Posterior cingulate gyrus (tissue), 11 donors: Measurements from ENCODE around the gene RIPOR3.
"Not testable (repeated sequence)": the region's sequence is repeated elsewhere in the genome, so short reads cannot be mapped to it uniquely, and the experiment has no call there.

ENCODE experiments used
- DNase-seq, 10 donors: peaks; one replicate each; pipeline versions ENCODE4 v3.0.0 to v3.0.0-alpha.2; 2020 to 2021; ENCODE audit warnings: mixed read lengths in 3 of 10
- intact Hi-C: fragments of 100-400 bp; cut with DNase I; formaldehyde crosslinking; loops from one replicate; pipeline ENCODE4 v1.15.1; 2023

RIPOR3 gene

GRCh38 chr20:50636601-50637540, 54.5 kb downstream of the RIPOR3 start:
- intact Hi-C loops: no loop called here
- DNase-seq: peak in 2 of 10 donors; percentile 45 to 77

GRCh38 chr20:50635676-50636600, 55.4 kb downstream of the RIPOR3 start:
- peak in 5 of 10 donors; percentile 18 to 83 (median 25) for DNase-seq
- intact Hi-C loops: no loop called here

- intact Hi-C loops: no loop called here
- peak in 2 of 10 donors; percentile 22 to 26 for DNase-seq
These were observed 56.3 kb downstream of the RIPOR3 start for GRCh38 chr20:50635014-50635557.

- intact Hi-C loops: no loop called here
- DNase-seq: peak in 1 of 10 donors; percentile 16
These were observed 57.2 kb downstream of the RIPOR3 start for GRCh38 chr20:50634191-50634590.

- DNase-seq: peak in 1 of 10 donors; percentile 53
- intact Hi-C loops: no loop called here
These were observed 58.0 kb downstream of the RIPOR3 start for GRCh38 chr20:50633361-50633760.

GRCh38 chr20:50632701-50633100, 58.6 kb downstream of the RIPOR3 start:
- intact Hi-C loops: no loop called here
- peak in 1 of 10 donors; percentile 78 for DNase-seq

- peak in 1 of 10 donors; percentile 36 for DNase-seq
- intact Hi-C loops: no loop called here
These were observed 59.1 kb downstream of the RIPOR3 start for GRCh38 chr20:50632236-50632635.

- intact Hi-C loops: no loop called here
- no peak for DNase-seq
These were observed 60.6 kb downstream of the RIPOR3 start for GRCh38 chr20:50630578-50631263.

GRCh38 chr20:50629670-50630045, 61.7 kb downstream of the RIPOR3 start:
- no peak for DNase-seq
- intact Hi-C loops: no loop called here

GRCh38 chr20:50628853-50629669, 62.3 kb downstream of the RIPOR3 start:
- no peak for DNase-seq
- intact Hi-C loops: no loop called here

GRCh38 chr20:50628332-50628731, 63.0 kb downstream of the RIPOR3 start:
- intact Hi-C loops: no loop called here
- no peak for DNase-seq

GRCh38 chr20:50627747-50628146, 63.6 kb downstream of the RIPOR3 start:
- intact Hi-C loops: no loop called here
- no peak for DNase-seq

- intact Hi-C loops: no loop called here
- no peak for DNase-seq
These were observed 65.2 kb downstream of the RIPOR3 start for GRCh38 chr20:50625986-50626677.

- intact Hi-C loops: no loop called here
- DNase-seq: no peak
These were observed 66.9 kb downstream of the RIPOR3 start for GRCh38 chr20:50624351-50625016.

GRCh38 chr20:50621068-50621665, 70.2 kb downstream of the RIPOR3 start:
- DNase-seq: no peak
- intact Hi-C loops: no loop called here

GRCh38 chr20:50620459-50620858, 70.9 kb downstream of the RIPOR3 start:
- DNase-seq, intact Hi-C loops: not testable (repeated sequence)

- intact Hi-C loops: no loop called here
- no peak for DNase-seq
These were observed 72.8 kb downstream of the RIPOR3 start for GRCh38 chr20:50618537-50618936.

GRCh38 chr20:50617022-50617421, 74.3 kb downstream of the RIPOR3 start:
- intact Hi-C loops: no loop called here
- DNase-seq: no peak
